ENCODE data around the gene DNMT3A. TPM values are rescaled to one million over a fixed set of nuclear protein-coding genes. Genes with fewer than 3 reads are reported as not detected.

Gene DNMT3A
- total and polyA plus RNA-seq, 8 donors = 3.4 to 47.4 (median 15.8) TPM

GRCh38 chr2:25339791-25340180 is 1.9 kb downstream of the DNMT3A start:
- H3K9me3 ChIP-seq = no peaks in the 10 kb centered on the region
- H3K4me1 ChIP-seq = peaks cover 33 to 69% (median 52%) of the 10 kb centered on the region in 4 donors
- TF ChIP-seq POLR2AphosphoS5 (IDR thresholded peaks at IDR 0.05) (no peak), POLR2A (IDR thresholded peaks at IDR 0.05) (no peak)
- DNase-seq = peak; percentile 51 to 77
- peak overlapping the region; percentile 67 to 88 (median 82) for H3K27ac ChIP-seq
- intact Hi-C loops (cut with DNase I; ENCODE audit: low total_unique reads) = no loop called here
- peak overlapping the region; percentile 73 to 96 (median 80) for H3K4me3 ChIP-seq
- H3K27me3 ChIP-seq = no peaks in the 10 kb centered on the region
- 7 to 46% (median 41%) methylated on average over 6 to 18 of the region's 18 CpGs for WGBS, 5 donors
- H3K36me3 ChIP-seq = no peaks in the 10 kb centered on the region

GRCh38 chr2:25339211-25339674 is 2.5 kb downstream of the DNMT3A start:
- H3K9me3 ChIP-seq = no peaks in the 10 kb centered on the region
- TF ChIP-seq CTCF (IDR thresholded peaks at IDR 0.05) = no peak
- TF ChIP-seq POLR2AphosphoS5 (IDR thresholded peaks at IDR 0.05) = no peak
- TF ChIP-seq POLR2A (IDR thresholded peaks at IDR 0.05) = no peak
- TF ChIP-seq EP300 (IDR thresholded peaks at IDR 0.05) = no peak
- H3K4me1 ChIP-seq = peaks cover 33 to 75% (median 54%) of the 10 kb centered on the region in 4 donors
- no peaks in the 10 kb centered on the region for H3K36me3 ChIP-seq
- H3K4me3 ChIP-seq = no peak overlapping the region
- 34 to 55% (median 46%) methylated on average over 7 to 8 of the region's 8 CpGs for WGBS, 5 donors
- intact Hi-C loops (cut with DNase I; ENCODE audit: low total_unique reads) = no loop called here
- H3K27ac ChIP-seq = peak overlapping the region in 4 of 5 donors; percentile 67 to 88 (median 85)
- H3K27me3 ChIP-seq = no peaks in the 10 kb centered on the region
- peak in 1 of 2 donors; percentile 40 for DNase-seq

GRCh38 chr2:25338401-25338800 is 3.3 kb downstream of the DNMT3A start:
- no peaks in the 10 kb centered on the region for H3K9me3 ChIP-seq
- H3K36me3 ChIP-seq = no peaks in the 10 kb centered on the region
- intact Hi-C loops (cut with DNase I; ENCODE audit: low total_unique reads) = no loop called here
- no peak overlapping the region for H3K4me3 ChIP-seq
- WGBS, 5 donors = 76 to 84% (median 82%) methylated on average over 13 of the region's 13 CpGs
- H3K27me3 ChIP-seq = no peaks in the 10 kb centered on the region
- TF ChIP-seq CTCF (IDR thresholded peaks at IDR 0.05) (no peak), POLR2AphosphoS5 (IDR thresholded peaks at IDR 0.05) (no peak), EP300 (IDR thresholded peaks at IDR 0.05) (no peak)
- H3K27ac ChIP-seq = peak overlapping the region in 2 of 5 donors; percentile 53 to 88
- peaks cover 33 to 83% (median 58%) of the 10 kb centered on the region in 4 donors for H3K4me1 ChIP-seq
- DNase-seq = no peak

- Histone ChIP-seq H3K27me3 (no peaks in the 10 kb centered on the region), H3K4me1 (peaks cover 33 to 83% (median 58%) of the 10 kb centered on the region in 4 donors), H3K4me3 (no peak overlapping the region), H3K27ac (peak overlapping the region in 2 of 5 donors; percentile 53 to 88), H3K9me3 (no peaks in the 10 kb centered on the region), H3K36me3 (no peaks in the 10 kb centered on the region)
- 77 to 85% (median 81%) methylated on average over 7 of the region's 7 CpGs for WGBS, 5 donors
- intact Hi-C loops (cut with DNase I; ENCODE audit: low total_unique reads) = no loop called here
- no peak for DNase-seq
- TF ChIP-seq CTCF (IDR thresholded peaks at IDR 0.05) = no peak
- TF ChIP-seq POLR2A (IDR thresholded peaks at IDR 0.05) = no peak
- no peak for TF ChIP-seq POLR2AphosphoS5 (IDR thresholded peaks at IDR 0.05)
These were observed 3.8 kb downstream of the DNMT3A start for GRCh38 chr2:25337891-25338290.

- Histone ChIP-seq H3K4me1 (peaks cover 33 to 83% (median 55%) of the 10 kb centered on the region in 4 donors), H3K27ac (no peak overlapping the region), H3K27me3 (no peaks in the 10 kb centered on the region), H3K4me3 (no peak overlapping the region), H3K36me3 (no peaks in the 10 kb centered on the region), H3K9me3 (no peaks in the 10 kb centered on the region)
- TF ChIP-seq CTCF (IDR thresholded peaks at IDR 0.05) (no peak), POLR2A (IDR thresholded peaks at IDR 0.05) (no peak), EP300 (IDR thresholded peaks at IDR 0.05) (no peak), POLR2AphosphoS5 (IDR thresholded peaks at IDR 0.05) (no peak)
- no peak for DNase-seq
- WGBS, 5 donors = 67 to 83% (median 77%) methylated on average over 9 to 10 of the region's 10 CpGs
- intact Hi-C loops (cut with DNase I; ENCODE audit: low total_unique reads) = no loop called here
These were observed 4.4 kb downstream of the DNMT3A start for GRCh38 chr2:25337276-25337675.

Measured in stomach (tissue), 9 donors.